Esophagus squamous epithelium (tissue), 4 donors: Measurements from ENCODE around the gene RIOK1.

ENCODE experiments used
- POLR2A ChIP-seq, 4 donors: fragments of 450-650 bp; IDR thresholded peaks; one replicate each; pipeline ENCODE4 v1.6.1; 2017; ENCODE audit warnings: antibody characterized with exemption in 4 of 4, mild to moderate bottlenecking in 4 of 4, moderate library complexity in 3 of 4
- TF ChIP-seq, protein P1 (sequence below), 6 experiments: fragments of 450-650 bp in 4 of 6; fragments of 200-600 bp in 2 of 6; sonication (generic) in 2 of 6; IDR thresholded peaks; one replicate each; pipeline ENCODE4 v1.5.1; 2016 to 2019; ENCODE audit warnings: antibody characterized with exemption in 6 of 6, mild to moderate bottlenecking in 4 of 6, moderate library complexity in 4 of 6

GRCh38 chr6:7434672-7435071, 45.1 kb downstream of the RIOK1 start:
- TF ChIP-seq, protein P1, sequence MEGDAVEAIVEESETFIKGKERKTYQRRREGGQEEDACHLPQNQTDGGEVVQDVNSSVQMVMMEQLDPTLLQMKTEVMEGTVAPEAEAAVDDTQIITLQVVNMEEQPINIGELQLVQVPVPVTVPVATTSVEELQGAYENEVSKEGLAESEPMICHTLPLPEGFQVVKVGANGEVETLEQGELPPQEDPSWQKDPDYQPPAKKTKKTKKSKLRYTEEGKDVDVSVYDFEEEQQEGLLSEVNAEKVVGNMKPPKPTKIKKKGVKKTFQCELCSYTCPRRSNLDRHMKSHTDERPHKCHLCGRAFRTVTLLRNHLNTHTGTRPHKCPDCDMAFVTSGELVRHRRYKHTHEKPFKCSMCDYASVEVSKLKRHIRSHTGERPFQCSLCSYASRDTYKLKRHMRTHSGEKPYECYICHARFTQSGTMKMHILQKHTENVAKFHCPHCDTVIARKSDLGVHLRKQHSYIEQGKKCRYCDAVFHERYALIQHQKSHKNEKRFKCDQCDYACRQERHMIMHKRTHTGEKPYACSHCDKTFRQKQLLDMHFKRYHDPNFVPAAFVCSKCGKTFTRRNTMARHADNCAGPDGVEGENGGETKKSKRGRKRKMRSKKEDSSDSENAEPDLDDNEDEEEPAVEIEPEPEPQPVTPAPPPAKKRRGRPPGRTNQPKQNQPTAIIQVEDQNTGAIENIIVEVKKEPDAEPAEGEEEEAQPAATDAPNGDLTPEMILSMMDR (IDR thresholded peaks at IDR 0.05) = no peak
- no peak for TF ChIP-seq POLR2A (IDR thresholded peaks at IDR 0.05)
